Activated CD8-positive, alpha-beta T cell treated with anti-CD3 and anti-CD28 coated beads for 36 hours (primary cell): ENCODE results near the gene RPP25L. TPM values are rescaled to one million over a fixed set of nuclear protein-coding genes. Genes with fewer than 3 reads are reported as not detected.
"Not testable (repeated sequence)": the region's sequence is repeated elsewhere in the genome, so short reads cannot be mapped to it uniquely, and the experiment has no call there.

Experiments used
- ATAC-seq: fragments of 200-7000 bp; cut with Tn5 transposase; one replicate; pipeline ENCODE4 v1.10.0; 2021; ENCODE audit warnings: mild to moderate bottlenecking, moderate library complexity
- CTCF ChIA-PET: fragments of 350-600 bp; sonication (Branson Sonifier 250); formaldehyde crosslinking; loops from one replicate; lab custom pipeline; 2021; ENCODE audit warnings: antibody characterized with exemption; lab: Charles Lee
- POLR2A ChIA-PET: fragments of 350-600 bp; sonication (Branson Sonifier 250); formaldehyde crosslinking; loops from one replicate; lab custom pipeline; 2021; ENCODE audit warnings: antibody characterized with exemption; lab: Charles Lee
- DNase-seq: peaks from one replicate; pipeline ENCODE4 v3.0.0-alpha.2; 2020
- H3K27ac Mint-ChIP-seq: one replicate; pipeline ENCODE4 v1.8.0; 2021; ENCODE audit warnings: mild to moderate bottlenecking, mixed read lengths
- H3K27me3 Mint-ChIP-seq: one replicate; pipeline ENCODE4 v1.8.0; 2021; ENCODE audit warnings: mixed read lengths
- H3K36me3 Mint-ChIP-seq: one replicate; pipeline ENCODE4 v1.8.0; 2021; ENCODE audit warnings: low read depth, mixed read lengths
- H3K4me1 Mint-ChIP-seq: one replicate; pipeline ENCODE4 v1.8.0; 2021; ENCODE audit warnings: low read depth, mixed read lengths
- H3K4me3 Mint-ChIP-seq: one replicate; pipeline ENCODE4 v1.8.0; 2021; ENCODE audit warnings: mild to moderate bottlenecking, moderate library complexity, mixed read lengths
- H3K9me3 Mint-ChIP-seq: one replicate; pipeline ENCODE4 v1.8.0; 2021; ENCODE audit warnings: mixed read lengths
- CTCF ChIP-seq: fragments of 200-600 bp; IDR thresholded peaks from one replicate; pipeline ENCODE4 v1.8.0; 2022; ENCODE audit warnings: antibody characterized with exemption, mild to moderate bottlenecking
- intact Hi-C: fragments of 100-400 bp; cut with micrococcal nuclease; formaldehyde crosslinking; loops from one replicate; pipeline ENCODE4 v1.10.0; 2022
- total RNA-seq, 2 experiments: library from RNA; stranded (reverse); gene quantifications; one replicate each; pipeline ENCODE4 v1.2.3, GENCODE V29; 2021

The RPP25L gene
- total RNA-seq, 2 experiments from 2014 or later, result 37.9 to 38.7 TPM

- intact Hi-C loops, result no loop called here
Measured at GRCh38 chr9:34642679-34643078, 30.8 kb upstream of the RPP25L start.

GRCh38 chr9:34639322-34639721 lies 27.4 kb upstream of the RPP25L start:
- POLR2A ChIA-PET, result interaction anchor here (0.7 to 7.3 kb wide), 3 partner anchors 8 to 14 kb away, joined by 3 to 63 read pairs (median 28); partner anchors contain the start of gene GALT
- peaks cover 31% of the 10 kb centered on the region for H3K4me1 Mint-ChIP-seq
- intact Hi-C loops, H3K27me3 Mint-ChIP-seq, H3K9me3 Mint-ChIP-seq, H3K27ac Mint-ChIP-seq, DNase-seq, H3K4me3 Mint-ChIP-seq, ATAC-seq: not testable (repeated sequence)
- CTCF ChIA-PET, result interaction anchor here (1.3 to 8.4 kb wide), 4 partner anchors 8 to 260 kb away, joined by 4 to 142 read pairs (median 72); partner anchors contain the start of genes CCL27, GALT and RPP25L
- peaks cover 21% of the 10 kb centered on the region for H3K36me3 Mint-ChIP-seq

More at GRCh38 chr9:34642679-34643078, 30.8 kb upstream of the RPP25L start:
- Mint-ChIP-seq H3K9me3 (no peaks in the 10 kb centered on the region), H3K27ac (no peak overlapping the region), H3K4me1 (peaks cover 22% of the 10 kb centered on the region), H3K4me3 (no peak overlapping the region), H3K27me3 (no peaks in the 10 kb centered on the region), H3K36me3 (peaks cover 3% of the 10 kb centered on the region)
- no peak for TF ChIP-seq CTCF
- DNase-seq (no peak), ATAC-seq (no peak)
- CTCF ChIA-PET, result interaction anchor here (1.0 to 10.0 kb wide), 2 partner anchors 8 to 21 kb away, joined by 3 to 133 read pairs; partner anchors contain the start of gene SIGMAR1
- POLR2A ChIA-PET, result no interaction called here

- H3K27me3 Mint-ChIP-seq, result no peaks in the 10 kb centered on the region
- peaks cover 23% of the 10 kb centered on the region for H3K36me3 Mint-ChIP-seq
- no peak for ATAC-seq
- peak overlapping the region; percentile 90 for H3K27ac Mint-ChIP-seq
- peak overlapping the region; percentile 94 for H3K4me3 Mint-ChIP-seq
- ChIA-PET POLR2A (interaction anchor here (0.8 to 7.3 kb wide), 14 partner anchors 9 to 460 kb away, joined by 3 to 63 read pairs (median 5); partner anchors contain the start of genes DCTN3, GALT, IL11RA and RPP25L), CTCF (interaction anchor here (1.1 to 8.4 kb wide), 12 partner anchors 9 to 261 kb away, joined by 3 to 142 read pairs (median 7); partner anchors contain the start of genes ARID3C, CCL27, DCTN3 and GALT)
- H3K4me1 Mint-ChIP-seq, result peaks cover 36% of the 10 kb centered on the region
- intact Hi-C loops, result no loop called here
- H3K9me3 Mint-ChIP-seq, result no peaks in the 10 kb centered on the region
- DNase-seq, result no peak
- TF ChIP-seq CTCF, result no peak
Measured at GRCh38 chr9:34638138-34638445, 26.2 kb upstream of the RPP25L start.

- TF ChIP-seq CTCF, result no peak
- intact Hi-C loops, result no loop called here
- ChIA-PET POLR2A (interaction anchor here (0.8 to 7.3 kb wide), 16 partner anchors 8 to 460 kb away, joined by 3 to 63 read pairs (median 5); partner anchors contain the start of genes DCTN3, GALT, IL11RA and RPP25L), CTCF (interaction anchor here (0.6 to 8.4 kb wide), 17 partner anchors 9 to 262 kb away, joined by 3 to 142 read pairs (median 4); partner anchors contain the start of genes ARID3C, CCL27, DCTN3 and GALT)
- H3K27ac Mint-ChIP-seq, result peak within 1 kb of the TSS; percentile 90
- peaks cover 23% of the 10 kb centered on the region for H3K36me3 Mint-ChIP-seq
- DNase-seq, result peak; percentile 92
- H3K4me1 Mint-ChIP-seq, result peaks cover 36% of the 10 kb centered on the region
- no peaks in the 10 kb centered on the region for H3K9me3 Mint-ChIP-seq
- peak; percentile 95 for ATAC-seq
- H3K4me3 Mint-ChIP-seq, result peak within 1 kb of the TSS; percentile 94
- no peaks in the 10 kb centered on the region for H3K27me3 Mint-ChIP-seq
Measured at GRCh38 chr9:34637356-34638137, 25.6 kb upstream of the RPP25L start, which contains the start of gene SIGMAR1. Gene SIGMAR1, minus strand, starts transcription at chr9:34637787. Its CDS starts 90 bp downstream, at chr9:34637697.

GRCh38 chr9:34636791-34637355 lies 25.0 kb upstream of the RPP25L start:
- ATAC-seq, result peak; percentile 4
- Mint-ChIP-seq H3K9me3 (no peaks in the 10 kb centered on the region), H3K27ac (peak overlapping the region; percentile 90), H3K36me3 (peaks cover 23% of the 10 kb centered on the region), H3K4me3 (peak overlapping the region; percentile 94), H3K27me3 (no peaks in the 10 kb centered on the region), H3K4me1 (peaks cover 36% of the 10 kb centered on the region)
- ChIA-PET POLR2A (interaction anchor here (1.0 to 7.3 kb wide), 12 partner anchors 7 to 129 kb away, joined by 3 to 63 read pairs (median 5); partner anchors contain the start of genes DCTN3, GALT and RPP25L), CTCF (interaction anchor here (1.0 to 8.4 kb wide), 10 partner anchors 8 to 260 kb away, joined by 3 to 142 read pairs (median 10); partner anchors contain the start of genes ARID3C, DCTN3, GALT and MYORG)
- TF ChIP-seq CTCF, result no peak
- intact Hi-C loops, result no loop called here
- peak; percentile 37 for DNase-seq
